Body of pancreas (tissue), 4 donors: ENCODE data around the gene KBTBD8. TPM values are rescaled to one million over a fixed set of nuclear protein-coding genes. Genes with fewer than 3 reads are reported as not detected.
A peak's percentile ranks its signal among the peaks of the same experiment; 100 is the strongest.

Experiments used
- ATAC-seq: fragments of 150-250 bp; one replicate; pipeline ENCODE4 v1.9.1; 2016
- DNase-seq, 4 donors: peaks; one replicate each; pipeline ENCODE4 v3.0.0-alpha.2; 2019
- H3K27ac ChIP-seq, 4 donors: fragments of 200-600 bp; sonication (generic); 1 replicate in 3 of 4; 2 replicates in 1 of 4; pipeline versions ENCODE4 v1.5.1 to v1.6.1; 2016 to 2019; ENCODE audit warnings: mild to moderate bottlenecking in 1 of 4, mixed read lengths in 1 of 4, moderate library complexity in 1 of 4
- H3K27me3 ChIP-seq, 2 donors: fragments of 200-600 bp; sonication (generic); one replicate each; pipeline ENCODE4 v1.6.0; 2016; ENCODE audit warnings: mild to moderate bottlenecking in 1 of 2
- H3K36me3 ChIP-seq, 2 donors: fragments of 200-600 bp; sonication (generic); replicated peaks in 1 of 2; 2 replicates each; pipeline ENCODE4 v1.5.1; 2016; ENCODE audit warnings: low read depth in 2 of 2; ENCODE audit not compliant: insufficient read depth in 1 of 2
- H3K4me1 ChIP-seq: fragments of 200-600 bp; sonication (generic); one replicate; pipeline ENCODE4 v1.6.0; 2016
- H3K4me3 ChIP-seq, 2 donors: fragments of 200-600 bp; sonication (generic); 1 replicate in 1 of 2; 2 replicates in 1 of 2; pipeline ENCODE4 v1.5.1; 2016 to 2019
- H3K9me3 ChIP-seq, 3 donors: fragments of 200-600 bp; sonication (generic); 1 replicate in 2 of 3; 2 replicates in 1 of 3; pipeline ENCODE4 v1.5.1; 2016
- CTCF ChIP-seq, 7 experiments: fragments of 450-650 bp in 4 of 7; fragments of 200-600 bp in 3 of 7; sonication (generic) in 3 of 7; IDR thresholded peaks; one replicate each; pipeline ENCODE4 v1.5.1; 2016 to 2019; ENCODE audit warnings: antibody characterized with exemption in 7 of 7
- POLR2A ChIP-seq, 3 donors: fragments of 450-650 bp; IDR thresholded peaks; one replicate each; pipeline ENCODE4 v1.6.1; 2016; ENCODE audit warnings: antibody characterized with exemption in 3 of 3, mild to moderate bottlenecking in 2 of 3
- WGBS, 2 donors: methylation state at CpG; one replicate each; pipeline ENCODE4 v1.1.5; 2017; 5-methylcytosine and 5-hydroxymethylcytosine counted together
- intact Hi-C: fragments of 100-400 bp; cut with DNase I; formaldehyde crosslinking; loops from one replicate; pipeline ENCODE4 v1.15.1; 2023
- total RNA-seq, 2 donors: library from RNA; depleted of rRNA; stranded (reverse); fragments of >200 nt; gene quantifications; one replicate each; pipeline ENCODE4 v1.1.0, GENCODE V29; 2016

The KBTBD8 gene
- total RNA-seq, 2 donors from 2014 or later, result 0.78 TPM; not detected in 1

GRCh38 chr3:66962664-66963063, 35.4 kb upstream of the KBTBD8 start:
- no peak for ATAC-seq
- H3K4me1 ChIP-seq, result no peaks in the 10 kb centered on the region
- intact Hi-C loops, result no loop called here
- WGBS, 2 donors, result 84 to 88% methylated on average over 3 of the region's 3 CpGs
- H3K27ac ChIP-seq, result no peak overlapping the region
- H3K36me3 ChIP-seq, result no peaks in the 10 kb centered on the region
- TF ChIP-seq CTCF (IDR thresholded peaks at IDR 0.05), result no peak
- TF ChIP-seq POLR2A (IDR thresholded peaks at IDR 0.05), result no peak
- H3K9me3 ChIP-seq, result no peaks in the 10 kb centered on the region
- DNase-seq, result no peak
- H3K27me3 ChIP-seq, result no peaks in the 10 kb centered on the region
- H3K4me3 ChIP-seq, result no peak overlapping the region

GRCh38 chr3:66971245-66971644, 26.9 kb upstream of the KBTBD8 start:
- H3K9me3 ChIP-seq, result no peaks in the 10 kb centered on the region
- intact Hi-C loops, result no loop called here

GRCh38 chr3:66971891-66972551, 26.1 kb upstream of the KBTBD8 start:
- peak; percentile 69 to 89 (median 82) for TF ChIP-seq CTCF (IDR thresholded peaks at IDR 0.05)
- no peak for TF ChIP-seq POLR2A (IDR thresholded peaks at IDR 0.05)
- intact Hi-C loops, result no loop called here
- H3K4me3 ChIP-seq, result no peak overlapping the region
- no peaks in the 10 kb centered on the region for H3K27me3 ChIP-seq
- 10 to 12% methylated on average over 22 of the region's 22 CpGs for WGBS, 2 donors
- H3K4me1 ChIP-seq, result peaks cover 4% of the 10 kb centered on the region
- DNase-seq (peak; percentile 73 to 83 (median 76)), ATAC-seq (peak; percentile 95)
- no peaks in the 10 kb centered on the region for H3K9me3 ChIP-seq
- no peaks in the 10 kb centered on the region for H3K36me3 ChIP-seq
- no peak overlapping the region for H3K27ac ChIP-seq

More at GRCh38 chr3:66971245-66971644, 26.9 kb upstream of the KBTBD8 start:
- ATAC-seq (no peak), DNase-seq (no peak)
- H3K27ac ChIP-seq, result no peak overlapping the region
- no peaks in the 10 kb centered on the region for H3K36me3 ChIP-seq
- no peak overlapping the region for H3K4me3 ChIP-seq
- no peaks in the 10 kb centered on the region for H3K27me3 ChIP-seq
- TF ChIP-seq CTCF (IDR thresholded peaks at IDR 0.05) (no peak), POLR2A (IDR thresholded peaks at IDR 0.05) (no peak)
- WGBS, 2 donors, result 48 to 60% methylated on average over 3 of the region's 3 CpGs
- peaks cover 4% of the 10 kb centered on the region for H3K4me1 ChIP-seq

GRCh38 chr3:66980791-66981190, 17.3 kb upstream of the KBTBD8 start:
- DNase-seq (no peak), ATAC-seq (no peak)
- Histone ChIP-seq H3K4me3 (no peak overlapping the region), H3K9me3 (no peaks in the 10 kb centered on the region), H3K36me3 (no peaks in the 10 kb centered on the region), H3K4me1 (no peaks in the 10 kb centered on the region), H3K27me3 (no peaks in the 10 kb centered on the region), H3K27ac (no peak overlapping the region)
- intact Hi-C loops, result no loop called here
- 81 to 96% methylated on average over 1 of the region's 1 CpG for WGBS, 2 donors
- no peak for TF ChIP-seq CTCF (IDR thresholded peaks at IDR 0.05)
- no peak for TF ChIP-seq POLR2A (IDR thresholded peaks at IDR 0.05)

- Histone ChIP-seq H3K4me1 (no peaks in the 10 kb centered on the region), H3K9me3 (no peaks in the 10 kb centered on the region), H3K27ac (no peak overlapping the region), H3K27me3 (no peaks in the 10 kb centered on the region), H3K36me3 (no peaks in the 10 kb centered on the region), H3K4me3 (no peak overlapping the region)
- no peak for ATAC-seq
- intact Hi-C loops, result no loop called here
- TF ChIP-seq CTCF (IDR thresholded peaks at IDR 0.05) (no peak), POLR2A (IDR thresholded peaks at IDR 0.05) (no peak)
- WGBS, 2 donors, result 63 to 71% methylated on average over 2 of the region's 2 CpGs
- DNase-seq, result no peak
Measured at GRCh38 chr3:66983101-66983500, 15.0 kb upstream of the KBTBD8 start.
